ENCODE data around the gene ITSN1.

The ITSN1 gene

DNA sequence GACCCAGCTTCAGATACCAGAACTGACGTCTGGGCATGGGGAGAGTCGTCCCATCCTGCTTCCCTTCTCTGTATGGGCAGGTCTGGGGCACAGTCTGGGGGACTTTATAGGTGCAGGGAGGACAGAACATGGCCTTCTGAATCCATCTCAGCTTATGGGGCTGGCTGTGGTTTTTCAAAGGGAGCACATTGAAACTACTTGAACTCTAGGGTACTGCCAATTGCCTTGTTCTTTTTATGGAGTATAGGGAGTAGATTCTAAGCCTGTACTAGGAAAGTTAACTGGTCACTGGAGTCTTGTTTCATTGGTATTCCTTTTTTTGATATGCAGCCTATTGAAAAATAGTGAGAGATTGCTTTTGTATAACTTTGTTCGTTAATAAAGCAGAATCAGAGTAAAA is 183.1 kb downstream of the ITSN1 start:
- in situ Hi-C loops (cut with MboI; ENCODE audit: low sequenced_read_pairs, unreplicated experiment) = no loop called here
- TF ChIP-seq, protein P1, sequence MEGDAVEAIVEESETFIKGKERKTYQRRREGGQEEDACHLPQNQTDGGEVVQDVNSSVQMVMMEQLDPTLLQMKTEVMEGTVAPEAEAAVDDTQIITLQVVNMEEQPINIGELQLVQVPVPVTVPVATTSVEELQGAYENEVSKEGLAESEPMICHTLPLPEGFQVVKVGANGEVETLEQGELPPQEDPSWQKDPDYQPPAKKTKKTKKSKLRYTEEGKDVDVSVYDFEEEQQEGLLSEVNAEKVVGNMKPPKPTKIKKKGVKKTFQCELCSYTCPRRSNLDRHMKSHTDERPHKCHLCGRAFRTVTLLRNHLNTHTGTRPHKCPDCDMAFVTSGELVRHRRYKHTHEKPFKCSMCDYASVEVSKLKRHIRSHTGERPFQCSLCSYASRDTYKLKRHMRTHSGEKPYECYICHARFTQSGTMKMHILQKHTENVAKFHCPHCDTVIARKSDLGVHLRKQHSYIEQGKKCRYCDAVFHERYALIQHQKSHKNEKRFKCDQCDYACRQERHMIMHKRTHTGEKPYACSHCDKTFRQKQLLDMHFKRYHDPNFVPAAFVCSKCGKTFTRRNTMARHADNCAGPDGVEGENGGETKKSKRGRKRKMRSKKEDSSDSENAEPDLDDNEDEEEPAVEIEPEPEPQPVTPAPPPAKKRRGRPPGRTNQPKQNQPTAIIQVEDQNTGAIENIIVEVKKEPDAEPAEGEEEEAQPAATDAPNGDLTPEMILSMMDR (IDR thresholded peaks at IDR 0.05; ENCODE audit: borderline replicate concordance, control extremely low read depth, extremely low read depth, insufficient read depth, missing control alignments) = no peak
- no peak for DNase-seq (ENCODE audit: low spot score)

DNA sequence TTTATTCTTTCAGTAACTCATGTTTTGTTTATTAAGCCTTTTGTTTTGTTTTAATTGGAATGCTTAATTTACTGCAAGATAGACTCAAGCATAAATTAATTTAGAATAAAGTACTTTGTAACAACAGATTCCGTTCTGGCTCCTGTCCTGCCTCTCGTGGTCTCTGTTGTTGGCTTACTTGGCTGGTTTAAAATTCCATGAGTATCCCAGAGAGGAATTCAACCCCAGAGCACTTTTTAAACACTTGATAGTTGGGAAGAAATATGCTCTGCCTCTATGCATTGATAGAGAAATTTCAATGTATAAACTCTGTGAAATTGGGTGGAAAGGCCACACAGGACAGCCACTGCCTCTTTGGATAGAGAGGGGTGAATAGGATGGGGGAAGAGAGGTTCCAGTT is 183.6 kb downstream of the ITSN1 start:
- TF ChIP-seq, protein P1 (IDR thresholded peaks at IDR 0.05; ENCODE audit: borderline replicate concordance, control extremely low read depth, extremely low read depth, insufficient read depth, missing control alignments) = no peak
- in situ Hi-C loops (cut with MboI; ENCODE audit: low sequenced_read_pairs, unreplicated experiment) = no loop called here
- DNase-seq (ENCODE audit: low spot score) = no peak

DNA sequence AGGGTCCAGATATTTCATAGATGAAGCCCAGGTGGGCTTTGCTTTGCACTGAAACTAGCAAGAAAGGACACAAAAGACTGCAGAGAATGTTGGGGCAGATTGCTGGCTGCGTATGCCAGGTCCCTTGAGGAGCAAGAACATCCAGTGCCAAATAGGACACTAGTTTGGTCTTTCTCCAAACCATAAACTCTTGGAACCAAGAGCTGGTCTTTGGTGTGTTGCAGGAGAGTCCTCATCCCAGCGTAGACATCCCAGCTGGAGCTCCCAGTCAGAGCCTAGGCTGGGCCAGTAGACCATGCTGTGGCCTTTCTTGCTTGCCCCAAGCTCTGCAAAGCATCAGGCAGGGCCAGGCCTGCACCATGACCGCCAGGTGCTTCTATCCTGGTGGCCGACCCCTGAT is 185.8 kb downstream of the ITSN1 start:
- no peak for DNase-seq (ENCODE audit: low spot score)
- TF ChIP-seq, protein P1 (IDR thresholded peaks at IDR 0.05; ENCODE audit: borderline replicate concordance, control extremely low read depth, extremely low read depth, insufficient read depth, missing control alignments) = no peak
- in situ Hi-C loops (cut with MboI; ENCODE audit: low sequenced_read_pairs, unreplicated experiment) = no loop called here

DNA sequence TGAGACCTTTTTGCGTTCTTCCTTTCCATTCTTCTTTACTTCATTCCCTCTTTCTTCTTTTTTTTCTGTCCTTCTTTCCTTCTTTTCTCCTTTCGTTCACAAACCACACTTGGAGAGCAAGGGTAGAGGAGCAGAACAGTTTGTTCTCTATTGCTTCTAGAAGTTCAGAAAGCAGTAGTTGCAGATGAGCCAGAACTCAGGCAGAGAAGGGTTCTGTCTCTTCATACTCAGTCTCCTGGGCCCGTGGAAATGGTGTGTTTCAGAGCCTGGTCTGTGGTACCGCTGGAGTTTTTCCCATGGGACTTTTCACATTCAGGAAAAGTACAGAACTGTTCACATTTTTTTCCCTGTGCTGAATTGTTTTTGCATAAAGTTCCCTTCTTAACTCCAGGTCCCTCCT is 186.3 kb downstream of the ITSN1 start:
- in situ Hi-C loops (cut with MboI; ENCODE audit: low sequenced_read_pairs, unreplicated experiment) = no loop called here
- TF ChIP-seq, protein P1 (IDR thresholded peaks at IDR 0.05; ENCODE audit: borderline replicate concordance, control extremely low read depth, extremely low read depth, insufficient read depth, missing control alignments) = no peak

DNA sequence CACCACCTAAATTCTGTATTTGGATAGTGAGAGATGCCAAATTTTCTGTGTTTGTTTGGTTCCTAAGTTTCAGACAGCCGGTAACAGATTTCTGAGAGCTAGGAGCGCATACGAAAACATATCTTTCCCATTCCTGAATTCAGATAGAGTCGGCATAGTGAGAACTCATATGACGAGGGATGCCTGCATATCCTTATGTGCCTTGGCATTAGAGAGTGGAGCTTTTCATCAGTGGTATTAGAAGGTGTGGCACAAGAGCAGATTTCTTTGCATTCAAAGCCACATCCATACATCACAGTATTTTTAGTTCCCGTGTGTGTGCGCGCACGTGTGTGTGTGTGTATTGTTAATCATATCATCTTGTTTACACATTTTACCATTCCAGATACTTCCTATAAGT is 187.5 kb downstream of the ITSN1 start:
- TF ChIP-seq, protein P1 (IDR thresholded peaks at IDR 0.05; ENCODE audit: borderline replicate concordance, control extremely low read depth, extremely low read depth, insufficient read depth, missing control alignments) = no peak
- no peak for DNase-seq (ENCODE audit: low spot score)
- in situ Hi-C loops (cut with MboI; ENCODE audit: low sequenced_read_pairs, unreplicated experiment) = no loop called here

More for the DNA sequence above, 186.3 kb downstream of the ITSN1 start:
- DNase-seq (ENCODE audit: low spot score) = no peak

DNA sequence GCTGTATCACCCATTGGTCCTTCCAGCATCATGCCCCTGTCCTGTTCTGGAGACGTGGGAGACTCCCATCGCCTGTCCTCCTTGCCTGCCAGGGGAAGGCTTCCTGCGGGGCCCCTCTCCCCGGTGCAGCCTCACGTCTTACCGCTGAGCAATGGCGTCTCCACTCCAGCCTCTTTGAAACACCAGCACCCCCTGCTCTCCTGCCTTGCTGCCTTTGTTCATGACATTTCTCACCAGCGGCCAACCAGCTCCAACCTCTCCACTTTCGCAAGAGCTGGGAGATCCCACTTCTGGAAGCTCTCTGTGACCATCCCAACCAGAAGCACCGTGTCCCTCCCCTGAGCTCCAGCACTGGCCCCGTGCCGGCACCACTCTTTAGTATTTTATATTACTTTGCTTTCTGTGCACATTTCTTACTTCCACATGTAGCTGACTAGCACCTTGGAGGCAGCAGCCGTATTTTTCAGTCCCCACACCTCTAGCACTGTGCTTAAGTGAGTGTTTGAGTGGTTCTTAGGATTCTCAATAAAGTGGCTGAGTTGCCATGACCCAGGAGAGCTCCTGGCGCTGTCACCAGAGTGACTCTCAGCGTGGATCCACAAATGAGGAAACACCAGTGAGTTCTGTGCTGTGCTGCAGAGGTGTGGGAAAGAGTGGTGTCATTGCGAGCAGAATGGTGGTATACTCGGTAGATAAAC is 189.8 kb downstream of the ITSN1 start:
- DNase-seq (ENCODE audit: low spot score) = no peak
- in situ Hi-C loops (cut with MboI; ENCODE audit: low sequenced_read_pairs, unreplicated experiment) = no loop called here
- TF ChIP-seq, protein P1 (IDR thresholded peaks at IDR 0.05; ENCODE audit: borderline replicate concordance, control extremely low read depth, extremely low read depth, insufficient read depth, missing control alignments) = no peak

All from GM13976 (cell line).